IMR-90 (cell line): ENCODE data around the gene RAB19. TPM values are rescaled to one million over a fixed set of nuclear protein-coding genes. Genes with fewer than 3 reads are reported as not detected.

Source experiments
- ATAC-seq: fragments of 200-7000 bp; cut with Tn5 transposase; 2 replicates; pipeline ENCODE4 v1.9.1; 2020; ENCODE audit warnings: low read depth, mild to moderate bottlenecking, moderate library complexity
- BruUV-seq: library from RNA; stranded (reverse); fragments of 400-500 nt; replicated peaks from 2 replicates; lab custom pipeline; 2021; lab: Mats Ljungman, UMichigan
- CTCF ChIA-PET: fragments of 300-600 bp; formaldehyde crosslinking; extraction: SDS; loops from one replicate; lab custom pipeline; 2021; ENCODE audit warnings: antibody characterized with exemption; lab: Yijun Ruan, JAX
- POLR2A ChIA-PET: fragments of 300-600 bp; sonication (Branson Sonifier 250); formaldehyde crosslinking; loops from one replicate; lab custom pipeline; 2022; ENCODE audit warnings: antibody characterized with exemption; ENCODE audit not compliant: unreplicated experiment; lab: Charles Lee
- DNase-seq: peaks from one replicate; pipeline ENCODE4 v3.0.0; 2013
- H2AFZ ChIP-seq: replicated peaks from 2 replicates; pipeline ENCODE3; 2013; ENCODE audit warnings: low read length, mild to moderate bottlenecking; ENCODE audit not compliant: poor library complexity
- H2AK5ac ChIP-seq: 2 replicates; pipeline ENCODE4 v1.6.1; 2013; ENCODE audit warnings: low read depth, low read length, inconsistent platforms
- H2AK9ac ChIP-seq: replicated peaks from 2 replicates; pipeline ENCODE3; 2013; ENCODE audit warnings: mild to moderate bottlenecking, low read depth, low read length, moderate library complexity; ENCODE audit not compliant: poor library complexity
- H2BK120ac ChIP-seq: 2 replicates; pipeline ENCODE4 v1.6.1; 2013; ENCODE audit warnings: low read depth, low read length, inconsistent platforms
- H2BK15ac ChIP-seq: 3 replicates; pipeline ENCODE4 v1.6.1; 2013; ENCODE audit warnings: low read depth, low read length, inconsistent platforms
- H2BK20ac ChIP-seq: 2 replicates; pipeline ENCODE4 v1.6.1; 2013; ENCODE audit warnings: low read depth, mild to moderate bottlenecking, inconsistent platforms, low read length, moderate library complexity
- H2BK5ac ChIP-seq: 2 replicates; pipeline ENCODE4 v1.6.1; 2013; ENCODE audit warnings: mild to moderate bottlenecking, low read depth, low read length, inconsistent platforms; ENCODE audit not compliant: poor library complexity, severe bottlenecking
- H3K14ac ChIP-seq: replicated peaks from 2 replicates; pipeline ENCODE4 v1.6.1; 2013; ENCODE audit warnings: low read depth, low read length, inconsistent platforms
- H3K18ac ChIP-seq: 2 replicates; pipeline ENCODE4 v1.6.1; 2013; ENCODE audit warnings: low read depth, low read length, control low read depth
- H3K23ac ChIP-seq: 2 replicates; pipeline ENCODE4 v1.6.1; 2013; ENCODE audit warnings: low read depth, low read length, inconsistent platforms
- H3K27ac ChIP-seq: 2 replicates; pipeline ENCODE4 v1.5.1; 2013; ENCODE audit warnings: mild to moderate bottlenecking, control low read depth, low read length; ENCODE audit not compliant: insufficient read depth
- H3K27me3 ChIP-seq: 2 replicates; pipeline ENCODE4 v1.6.1; 2013; ENCODE audit warnings: low read length; ENCODE audit not compliant: control insufficient read depth, insufficient read depth
- H3K36me3 ChIP-seq: 2 replicates; pipeline ENCODE4 v1.6.1; 2013; ENCODE audit warnings: low read length, mixed read lengths; ENCODE audit not compliant: control insufficient read depth, insufficient read depth
- H3K4ac ChIP-seq: 2 replicates; pipeline ENCODE4 v1.6.1; 2013; ENCODE audit warnings: low read depth, low read length, inconsistent platforms
- H3K4me1 ChIP-seq: 2 replicates; pipeline ENCODE4 v1.6.1; 2013; ENCODE audit warnings: low read length, mixed read lengths; ENCODE audit not compliant: control insufficient read depth, insufficient read depth
- H3K4me2 ChIP-seq: 2 replicates; pipeline ENCODE4 v1.6.1; 2013; ENCODE audit warnings: low read depth, mild to moderate bottlenecking, control low read depth, low read length, moderate library complexity
- H3K4me3 ChIP-seq: 2 replicates; pipeline ENCODE4 v1.5.1; 2013; ENCODE audit warnings: low read depth, mild to moderate bottlenecking, control low read depth, low read length, moderate library complexity; ENCODE audit not compliant: insufficient read depth
- H3K56ac ChIP-seq: 2 replicates; pipeline ENCODE4 v1.6.1; 2013; ENCODE audit warnings: low read length, inconsistent platforms; ENCODE audit not compliant: insufficient read depth; ENCODE audit errors: extremely low read depth
- H3K79me1 ChIP-seq, 2 experiments: 2 replicates each; pipeline ENCODE4 v1.6.1; 2013; ENCODE audit warnings: low read length in 2 of 2, inconsistent platforms in 1 of 2, low read depth in 1 of 2
- H3K9ac ChIP-seq: 2 replicates; pipeline ENCODE4 v1.6.1; 2013; ENCODE audit warnings: low read depth, low read length, control low read depth
- H3K9me1 ChIP-seq: 2 replicates; pipeline ENCODE4 v1.6.1; 2013; ENCODE audit warnings: low read length, inconsistent platforms; ENCODE audit not compliant: insufficient read depth
- H3K9me3 ChIP-seq: 2 replicates; pipeline ENCODE4 v1.6.1; 2013; ENCODE audit warnings: low read length; ENCODE audit not compliant: control insufficient read depth, insufficient read depth
- H4K20me1 ChIP-seq: 2 replicates; pipeline ENCODE4 v1.6.1; 2013; ENCODE audit warnings: low read length, inconsistent platforms; ENCODE audit not compliant: insufficient read depth
- H4K5ac ChIP-seq: 2 replicates; pipeline ENCODE4 v1.6.1; 2013; ENCODE audit warnings: mild to moderate bottlenecking, low read depth, low read length, control low read depth
- H4K8ac ChIP-seq, 2 experiments: 2 replicates each; pipeline ENCODE4 v1.6.1; 2013; ENCODE audit warnings: low read depth in 2 of 2, low read length in 2 of 2, control low read depth in 1 of 2, inconsistent platforms in 1 of 2
- H4K91ac ChIP-seq: 2 replicates; pipeline ENCODE4 v1.6.1; 2013; ENCODE audit warnings: low read depth, low read length, inconsistent platforms; ENCODE audit not compliant: insufficient read depth
- CEBPB ChIP-seq: IDR thresholded peaks from 2 replicates; pipeline ENCODE4 v1.6.1; 2012; ENCODE audit warnings: low read depth, low read length, improper control_type of control experiment
- CHD1 ChIP-seq: IDR thresholded peaks from 2 replicates; pipeline ENCODE4 v1.6.1; 2012; ENCODE audit warnings: low read depth, low read length, improper control_type of control experiment
- ELK1 ChIP-seq: fragments of 150-350 bp; IDR thresholded peaks from 2 replicates; pipeline ENCODE4 v1.6.1; 2016; ENCODE audit warnings: low read depth, mild to moderate bottlenecking, low read length, moderate library complexity, borderline replicate concordance
- FOS ChIP-seq: fragments of 150-350 bp; IDR thresholded peaks from 2 replicates; pipeline ENCODE4 v1.6.1; 2016; ENCODE audit warnings: low read depth, low read length
- MAZ ChIP-seq: IDR thresholded peaks from 2 replicates; pipeline ENCODE4 v1.6.1; 2012; ENCODE audit warnings: low read depth, mild to moderate bottlenecking, low read length, improper control_type of control experiment, moderate library complexity, borderline replicate concordance
- RAD21 ChIP-seq: IDR thresholded peaks from 2 replicates; pipeline ENCODE4 v1.6.1; 2012; ENCODE audit warnings: low read length, improper control_type of control experiment
- RCOR1 ChIP-seq: IDR thresholded peaks from 2 replicates; pipeline ENCODE4 v1.6.1; 2012; ENCODE audit warnings: mild to moderate bottlenecking, low read length, improper control_type of control experiment; ENCODE audit not compliant: insufficient replicate concordance
- SMC3 ChIP-seq: fragments of 150-350 bp; IDR thresholded peaks from 2 replicates; pipeline ENCODE4 v1.6.1; 2016; ENCODE audit warnings: low read depth, mild to moderate bottlenecking, antibody characterized with exemption, low read length, moderate library complexity
- WGBS, 2 experiments: methylation state at CpG; one replicate each; pipeline versions ENCODE4 v1.1.5 to v1.1.7; 2013; ENCODE audit warnings: missing lambda C conversion rate in 2 of 2; ENCODE audit not compliant: insufficient read length in 1 of 2; ENCODE audit errors: extremely low coverage in 2 of 2; 5-methylcytosine and 5-hydroxymethylcytosine counted together
- dilution Hi-C: fragments of 300-500 bp; cut with HindIII; formaldehyde crosslinking; loops from one replicate; pipeline ENCODE4 v1.14.3; 2018; ENCODE audit warnings: low sequenced_read_pairs; ENCODE audit not compliant: unreplicated experiment
- in situ Hi-C: fragments of 300-500 bp; cut with MboI; formaldehyde crosslinking; loops from 3 replicates; pipeline ENCODE4 v1.14.3; 2019; ENCODE audit warnings: low sequenced_read_pairs, inconsistent platforms, mixed read lengths
- intact Hi-C: fragments of 100-400 bp; cut with micrococcal nuclease; formaldehyde crosslinking; loops from 2 replicates; pipeline ENCODE4 v1.10.0; 2022
- polyA plus RNA-seq, 3 experiments: library from polyadenylated mRNA; depleted of rRNA; stranded (reverse); fragments of >200 nt; gene quantifications; 2 replicates each; pipeline ENCODE4 v1.2.3, GENCODE V29; 2012; ENCODE audit warnings: low replicate concordance in 1 of 3
- total RNA-seq: library from RNA; depleted of rRNA; stranded (reverse); fragments of >200 nt; gene quantifications from 2 replicates; pipeline ENCODE4 v1.2.3, GENCODE V29; 2012

Gene RAB19
- total and polyA plus RNA-seq, 2 of the 4 experiments (the other 2 are of a cell fraction), result not detected

- Histone ChIP-seq H3K9ac (no peak overlapping the region), H4K5ac (no peak overlapping the region), H4K91ac (no peak overlapping the region), H2AK5ac (no peak overlapping the region), H3K4me1 (peaks cover 4% of the 10 kb centered on the region; the same call in 1 of the 2 replicates), H3K14ac (no peak overlapping the region), H3K9me3 (0 out of 2 replicates have a peak, but pooled peaks cover 2% of the 10 kb centered on the region), H2AFZ (no peak overlapping the region), H3K27ac (no peak overlapping the region), H3K27me3 (peaks cover 26% of the 10 kb centered on the region), H3K23ac (no peak overlapping the region), H3K4me3 (no peak overlapping the region), H2BK15ac (no peak overlapping the region), H2BK5ac (no peak overlapping the region), H2BK20ac (no peak overlapping the region), H3K4ac (no peak overlapping the region), H2BK120ac (no peak overlapping the region), H3K36me3 (no peaks in the 10 kb centered on the region), H2AK9ac (no peak overlapping the region), H3K4me2 (no peak overlapping the region), H3K18ac (no peak overlapping the region), H4K8ac (no peak overlapping the region), H3K9me1 (no peaks in the 10 kb centered on the region), H3K79me1 (no peaks in the 10 kb centered on the region), H3K56ac (no peak overlapping the region), H4K20me1 (no peaks in the 10 kb centered on the region)
- DNase-seq (no peak), ATAC-seq (no peak)
- BruUV-seq, result no TSS peak
- WGBS, 2 experiments, result no CpG with 5 or more reads among the region's 8 CpGs
- in situ Hi-C loops, result no loop called here
- TF ChIP-seq RCOR1, result no peak
- no peak for TF ChIP-seq FOS
- TF ChIP-seq MAZ, result no peak
- no peak for TF ChIP-seq RAD21
- no peak for TF ChIP-seq SMC3
- no peak for TF ChIP-seq CEBPB
- no peak for TF ChIP-seq ELK1
- no peak for TF ChIP-seq CHD1
- intact Hi-C loops, result no loop called here
- POLR2A ChIA-PET, result no interaction called here
- CTCF ChIA-PET, result no interaction called here
- dilution Hi-C loops, result no loop called here
Measured at GRCh38 chr7:140416560-140416959, 12.7 kb downstream of the RAB19 start.
